K562 (cell line): ENCODE measurements around the gene TDRD10. TPM values are rescaled to one million over a fixed set of nuclear protein-coding genes. Genes with fewer than 3 reads are reported as not detected.

Experiments
- CEBPG ChIP-seq, 3 experiments: fragments of 200-800 bp in 1 of 3; sonication (Bioruptor generic) in 1 of 3; sonication (generic) in 1 of 3; formaldehyde crosslinking in 1 of 3; IDR thresholded peaks in 2 of 3; conservative IDR thresholded peaks in 1 of 3; 2 replicates each; pipeline versions ENCODE4 v1.6.1 to v1.8.0; 2016 to 2022; ENCODE audit warnings: missing compliant biosample characterization in 2 of 3, missing genetic modification characterization in 2 of 3, mild to moderate bottlenecking in 1 of 3, missing genetic modification reagents in 1 of 3
- HNRNPLL ChIP-seq: fragments of 200-400 bp; formaldehyde crosslinking; IDR thresholded peaks from 2 replicates; pipeline ENCODE4 v1.6.1; 2017; ENCODE audit warnings: low read length, low read depth, mild to moderate bottlenecking; ENCODE audit not compliant: poor library complexity, severe bottlenecking
- PRPF4 ChIP-seq: fragments of 200-400 bp; formaldehyde crosslinking; IDR thresholded peaks from one replicate; pipeline ENCODE4 v1.6.1; 2017; ENCODE audit warnings: low read length, low read depth, mild to moderate bottlenecking; ENCODE audit not compliant: insufficient read depth, poor library complexity, severe bottlenecking
- RBM25 ChIP-seq: fragments of 200-400 bp; formaldehyde crosslinking; IDR thresholded peaks from 2 replicates; pipeline ENCODE4 v1.6.1; 2018; ENCODE audit warnings: low read length, low read depth, moderate library complexity; ENCODE audit not compliant: severe bottlenecking
- SMARCA5 ChIP-seq: fragments of 450-650 bp; IDR thresholded peaks from 2 replicates; pipeline ENCODE4 v1.6.1; 2016
- STAT5B ChIP-seq: fragments of 250-450 bp; sonication (Bioruptor Pico); IDR thresholded peaks from 2 replicates; pipeline ENCODE4 v1.8.0; 2021; ENCODE audit warnings: mild to moderate bottlenecking, inconsistent platforms
- THAP7 ChIP-seq: fragments of 250-450 bp; sonication (Bioruptor Pico); IDR thresholded peaks from 2 replicates; pipeline ENCODE4 v1.5.0; 2021
- ZFP1 ChIP-seq: fragments of 450-650 bp; formaldehyde crosslinking; IDR thresholded peaks from 2 replicates; pipeline ENCODE4 v1.4.0; 2020; ENCODE audit warnings: mild to moderate bottlenecking, mixed read lengths
- polyA plus RNA-seq, 8 experiments: library from polyadenylated mRNA; depleted of rRNA in 4 of 8; stranded (reverse) in 5 of 8; unstranded in 3 of 8; fragments of >200 nt; fragmentation: Nextera tagmentation in 2 of 8; fragmentation: Illumina TruSeq in 1 of 8; extraction: Ambion mirVana in 2 of 8; extraction: Trizol in 1 of 8; gene quantifications; 2 replicates each; pipeline versions ENCODE4 v1.2.1 to v1.2.3, GENCODE V29; 2011 to 2014; ENCODE audit warnings: inconsistent platforms in 1 of 8, missing spikeins in 1 of 8
- total RNA-seq, 7 experiments: library from RNA; depleted of rRNA in 6 of 7; stranded (reverse); fragments of >200 nt in 6 of 7; fragmentation: Illumina TruSeq in 2 of 7; extraction: Trizol in 2 of 7; gene quantifications; 2 replicates each; pipeline versions ENCODE4 v1.2.1 to v1.2.3, GENCODE V29; 2011 to 2021; ENCODE audit warnings: low replicate concordance in 1 of 7
- TF ChIP-seq, protein P1 (sequence below), 3 experiments: fragments of 200-800 bp in 1 of 3; fragments of 250-450 bp in 1 of 3; fragments of 450-650 bp in 1 of 3; sonication (Bioruptor Pico) in 1 of 3; sonication (Bioruptor generic) in 1 of 3; formaldehyde crosslinking in 1 of 3; IDR thresholded peaks; 2 replicates each; pipeline versions ENCODE4 v1.6.1 to v1.8.0; 2016 to 2022; ENCODE audit warnings: mild to moderate bottlenecking in 2 of 3, missing genetic modification characterization in 2 of 3, missing compliant biosample characterization in 1 of 3, moderate library complexity in 1 of 3

Gene TDRD10
- total and polyA plus RNA-seq, 9 of the 15 experiments (the other 6 are each of a cell fraction or from before 2014, with no cell fraction given), result not detected

DNA sequence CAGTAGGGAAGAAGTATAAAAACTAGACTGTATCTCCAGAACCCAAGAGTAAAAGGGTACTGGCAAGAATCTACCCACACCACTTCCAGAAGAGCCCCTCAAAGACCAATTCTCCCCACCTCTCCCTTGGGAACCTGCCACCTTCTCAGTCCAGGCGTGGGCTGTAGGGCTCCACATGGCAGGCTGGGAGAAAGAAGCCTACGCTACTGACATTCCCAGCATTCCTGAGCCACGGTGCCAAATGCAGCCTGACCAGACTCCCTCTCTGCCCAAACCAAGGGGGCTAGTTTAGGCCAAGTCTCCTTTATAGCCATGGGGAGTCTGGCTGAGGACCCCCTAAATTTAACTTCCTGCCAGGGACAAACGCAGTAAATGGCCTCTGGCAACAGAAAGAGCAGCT lies 54.4 kb downstream of the TDRD10 start (continued):
- TF ChIP-seq CEBPG (CRISPR knock-in tag; IDR thresholded peaks at IDR 0.05) (no peak), CEBPG (tag; conservative IDR thresholded peaks at IDR 0.05 in 1 of 2, IDR thresholded peaks at IDR 0.05 in 1 of 2) (no peak), STAT5B (CRISPR knock-in tag) (no peak), PRPF4 (no peak), THAP7 (CRISPR knock-in tag) (no peak), HNRNPLL (no peak), RBM25 (no peak), SMARCA5 (no peak), ZFP1 (CRISPR knock-in tag) (no peak)
- TF ChIP-seq, protein P1, sequence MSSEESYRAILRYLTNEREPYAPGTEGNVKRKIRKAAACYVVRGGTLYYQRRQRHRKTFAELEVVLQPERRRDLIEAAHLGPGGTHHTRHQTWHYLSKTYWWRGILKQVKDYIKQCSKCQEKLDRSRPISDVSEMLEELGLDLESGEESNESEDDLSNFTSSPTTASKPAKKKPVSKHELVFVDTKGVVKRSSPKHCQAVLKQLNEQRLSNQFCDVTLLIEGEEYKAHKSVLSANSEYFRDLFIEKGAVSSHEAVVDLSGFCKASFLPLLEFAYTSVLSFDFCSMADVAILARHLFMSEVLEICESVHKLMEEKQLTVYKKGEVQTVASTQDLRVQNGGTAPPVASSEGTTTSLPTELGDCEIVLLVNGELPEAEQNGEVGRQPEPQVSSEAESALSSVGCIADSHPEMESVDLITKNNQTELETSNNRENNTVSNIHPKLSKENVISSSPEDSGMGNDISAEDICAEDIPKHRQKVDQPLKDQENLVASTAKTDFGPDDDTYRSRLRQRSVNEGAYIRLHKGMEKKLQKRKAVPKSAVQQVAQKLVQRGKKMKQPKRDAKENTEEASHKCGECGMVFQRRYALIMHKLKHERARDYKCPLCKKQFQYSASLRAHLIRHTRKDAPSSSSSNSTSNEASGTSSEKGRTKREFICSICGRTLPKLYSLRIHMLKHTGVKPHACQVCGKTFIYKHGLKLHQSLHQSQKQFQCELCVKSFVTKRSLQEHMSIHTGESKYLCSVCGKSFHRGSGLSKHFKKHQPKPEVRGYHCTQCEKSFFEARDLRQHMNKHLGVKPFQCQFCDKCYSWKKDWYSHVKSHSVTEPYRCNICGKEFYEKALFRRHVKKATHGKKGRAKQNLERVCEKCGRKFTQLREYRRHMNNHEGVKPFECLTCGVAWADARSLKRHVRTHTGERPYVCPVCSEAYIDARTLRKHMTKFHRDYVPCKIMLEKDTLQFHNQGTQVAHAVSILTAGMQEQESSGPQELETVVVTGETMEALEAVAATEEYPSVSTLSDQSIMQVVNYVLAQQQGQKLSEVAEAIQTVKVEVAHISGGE (CRISPR knock-in tag; IDR thresholded peaks at IDR 0.05), result no peak
